Measurements from ENCODE around the gene TSTD2. TPM values are rescaled to one million over a fixed set of nuclear protein-coding genes. Genes with fewer than 3 reads are reported as not detected.

TSTD2 gene
- total and polyA plus RNA-seq, 10 donors: 8.1 to 31.0 (median 19.2) TPM

DNA sequence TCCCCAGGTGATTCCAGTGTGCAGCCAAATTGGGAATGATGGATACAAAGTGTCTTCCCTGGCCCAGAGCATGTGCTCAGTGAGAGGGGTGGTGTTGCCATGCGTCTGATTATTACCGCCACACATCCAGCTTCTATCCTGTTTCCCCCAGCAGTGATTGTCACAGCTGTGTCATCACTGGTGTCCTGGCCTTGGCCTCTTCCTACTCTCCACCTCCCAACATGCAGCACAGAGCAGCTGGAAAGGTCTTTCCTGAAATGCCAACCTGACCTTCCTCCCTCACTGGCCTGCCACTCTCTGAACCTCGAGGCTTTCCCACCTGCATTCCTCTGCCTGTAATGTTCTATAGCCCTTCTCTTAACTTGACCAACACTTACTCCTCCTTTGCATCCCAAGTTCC is 71.7 kb downstream of the TSTD2 start:
- Histone ChIP-seq H3K27me3 (replicated peaks in 1 of 7) (peaks cover 0 to 20% (median 0%) of the 10 kb centered on the region in 7 donors), H3K36me3 (no peaks in the 10 kb centered on the region), H3K27ac (no peak overlapping the region), H3K4me3 (no peak overlapping the region), H3K9me3 (no peaks in the 10 kb centered on the region), H3K4me1 (peaks cover 0 to 43% (median 16%) of the 10 kb centered on the region in 6 donors)
- TF ChIP-seq, protein P1, sequence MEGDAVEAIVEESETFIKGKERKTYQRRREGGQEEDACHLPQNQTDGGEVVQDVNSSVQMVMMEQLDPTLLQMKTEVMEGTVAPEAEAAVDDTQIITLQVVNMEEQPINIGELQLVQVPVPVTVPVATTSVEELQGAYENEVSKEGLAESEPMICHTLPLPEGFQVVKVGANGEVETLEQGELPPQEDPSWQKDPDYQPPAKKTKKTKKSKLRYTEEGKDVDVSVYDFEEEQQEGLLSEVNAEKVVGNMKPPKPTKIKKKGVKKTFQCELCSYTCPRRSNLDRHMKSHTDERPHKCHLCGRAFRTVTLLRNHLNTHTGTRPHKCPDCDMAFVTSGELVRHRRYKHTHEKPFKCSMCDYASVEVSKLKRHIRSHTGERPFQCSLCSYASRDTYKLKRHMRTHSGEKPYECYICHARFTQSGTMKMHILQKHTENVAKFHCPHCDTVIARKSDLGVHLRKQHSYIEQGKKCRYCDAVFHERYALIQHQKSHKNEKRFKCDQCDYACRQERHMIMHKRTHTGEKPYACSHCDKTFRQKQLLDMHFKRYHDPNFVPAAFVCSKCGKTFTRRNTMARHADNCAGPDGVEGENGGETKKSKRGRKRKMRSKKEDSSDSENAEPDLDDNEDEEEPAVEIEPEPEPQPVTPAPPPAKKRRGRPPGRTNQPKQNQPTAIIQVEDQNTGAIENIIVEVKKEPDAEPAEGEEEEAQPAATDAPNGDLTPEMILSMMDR (IDR thresholded peaks at IDR 0.05 in 8 of 11, conservative IDR thresholded peaks at IDR 0.05 in 3 of 11): no peak
- TF ChIP-seq POLR2A (IDR thresholded peaks at IDR 0.05): no peak
- TF ChIP-seq POLR2AphosphoS5 (IDR thresholded peaks at IDR 0.05): peak in 1 of 3 donors; percentile 30
- intact Hi-C loops (cut with DNase I; ENCODE audit: low total_unique reads): no loop called here
- WGBS, 5 donors: 36 to 62% (median 57%) methylated on average over 3 of the region's 3 CpGs
- DNase-seq: peak; percentile 22

DNA sequence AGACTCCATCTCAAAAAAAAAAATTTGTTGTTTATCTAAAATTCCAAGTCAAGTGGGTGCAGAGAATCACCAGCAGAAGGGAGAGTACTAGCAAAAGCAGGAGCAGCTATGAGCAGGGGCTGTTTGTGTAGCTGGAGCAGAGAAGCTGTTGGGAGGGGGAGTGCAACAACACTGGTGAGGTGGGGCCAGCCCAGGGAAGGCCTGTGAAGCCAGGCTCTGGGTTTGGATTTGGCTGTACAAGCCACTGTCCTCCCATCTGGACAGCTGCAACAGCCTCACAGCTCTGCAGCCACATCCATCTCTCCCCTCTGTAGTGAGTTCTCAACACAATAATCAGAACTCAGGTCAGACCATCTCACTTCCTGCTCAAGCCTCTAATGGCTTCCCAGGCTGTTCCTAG is 72.3 kb downstream of the TSTD2 start:
- DNase-seq: peak; percentile 47
- TF ChIP-seq POLR2A (IDR thresholded peaks at IDR 0.05): no peak
- TF ChIP-seq POLR2AphosphoS5 (IDR thresholded peaks at IDR 0.05): no peak
- TF ChIP-seq, protein P1 (IDR thresholded peaks at IDR 0.05 in 8 of 11, conservative IDR thresholded peaks at IDR 0.05 in 3 of 11): no peak
- Histone ChIP-seq H3K27ac (no peak overlapping the region), H3K4me1 (peaks cover 0 to 47% (median 16%) of the 10 kb centered on the region in 6 donors), H3K9me3 (no peaks in the 10 kb centered on the region), H3K36me3 (no peaks in the 10 kb centered on the region), H3K27me3 (replicated peaks in 1 of 7) (peaks cover 0 to 24% (median 0%) of the 10 kb centered on the region in 7 donors), H3K4me3 (no peak overlapping the region)
- intact Hi-C loops (cut with DNase I; ENCODE audit: low total_unique reads): no loop called here

DNA sequence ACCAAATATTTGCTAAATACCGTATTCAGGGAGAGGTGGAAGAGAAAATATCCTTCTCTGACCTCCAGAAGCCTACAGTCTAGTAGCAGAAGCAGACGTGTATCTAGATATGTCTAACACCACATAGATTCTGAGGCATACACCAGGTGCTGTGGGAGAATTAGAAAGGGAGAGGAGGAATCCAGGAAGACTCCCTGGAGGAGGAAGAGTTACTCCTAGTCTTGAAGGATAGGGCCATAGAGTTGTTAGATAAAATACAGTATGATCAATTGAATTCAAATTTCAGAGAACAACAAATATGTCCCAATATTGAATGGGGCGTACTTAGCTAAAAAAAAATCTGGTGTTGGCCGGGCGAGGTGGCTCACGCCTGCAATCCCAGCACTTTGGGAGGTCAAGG is 73.0 kb downstream of the TSTD2 start:
- intact Hi-C loops (cut with DNase I; ENCODE audit: low total_unique reads): no loop called here

DNA sequence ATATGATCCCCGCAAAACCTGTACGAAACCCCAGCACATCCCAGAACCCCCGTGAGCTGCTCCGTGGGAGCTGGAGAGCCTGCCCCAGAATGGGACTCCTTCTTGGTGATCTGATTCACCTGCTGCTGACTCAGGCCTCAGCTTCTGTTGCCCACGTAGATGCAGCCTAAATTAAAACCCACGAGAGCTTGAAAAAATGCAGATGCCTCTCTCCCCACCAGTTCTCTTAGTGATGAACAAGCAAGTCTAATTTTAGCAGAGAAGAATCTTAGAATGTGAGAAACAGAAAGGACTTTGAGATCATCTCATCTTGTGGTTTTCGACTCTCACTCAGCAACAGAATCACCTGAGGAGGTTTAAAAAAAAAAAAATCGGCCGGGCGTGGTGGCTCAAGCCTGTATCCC is 74.1 kb downstream of the TSTD2 start:
- Histone ChIP-seq H3K27me3 (replicated peaks in 1 of 7) (peaks cover 0 to 25% (median 0%) of the 10 kb centered on the region in 7 donors), H3K9me3 (no peaks in the 10 kb centered on the region), H3K27ac (peak overlapping the region in 1 of 8 donors; percentile 78), H3K4me1 (peaks cover 0 to 42% (median 16%) of the 10 kb centered on the region in 6 donors), H3K4me3 (no peak overlapping the region), H3K36me3 (no peaks in the 10 kb centered on the region)
- TF ChIP-seq, protein P1 (IDR thresholded peaks at IDR 0.05 in 8 of 11, conservative IDR thresholded peaks at IDR 0.05 in 3 of 11): no peak
- TF ChIP-seq POLR2AphosphoS5 (IDR thresholded peaks at IDR 0.05) (no peak), POLR2A (IDR thresholded peaks at IDR 0.05) (no peak)
- intact Hi-C loops (cut with DNase I; ENCODE audit: low total_unique reads): no loop called here
- WGBS, 5 donors: 52 to 72% (median 69%) methylated on average over 10 of the region's 10 CpGs
- peak; percentile 22 for DNase-seq

More for the DNA sequence above, 73.0 kb downstream of the TSTD2 start:
- DNase-seq: peak; percentile 1
- WGBS, 5 donors: 84 to 92% (median 87%) methylated on average over 6 of the region's 6 CpGs
- Histone ChIP-seq H3K9me3 (no peaks in the 10 kb centered on the region), H3K4me3 (no peak overlapping the region), H3K4me1 (peaks cover 0 to 47% (median 16%) of the 10 kb centered on the region in 6 donors), H3K27me3 (replicated peaks in 1 of 7) (peaks cover 0 to 24% (median 0%) of the 10 kb centered on the region in 7 donors), H3K36me3 (no peaks in the 10 kb centered on the region), H3K27ac (no peak overlapping the region)
- TF ChIP-seq, protein P1 (IDR thresholded peaks at IDR 0.05 in 8 of 11, conservative IDR thresholded peaks at IDR 0.05 in 3 of 11): no peak
- TF ChIP-seq POLR2A (IDR thresholded peaks at IDR 0.05): no peak
- no peak for TF ChIP-seq POLR2AphosphoS5 (IDR thresholded peaks at IDR 0.05)
